PC-9 (cell line): ENCODE data around the gene PADI1. TPM values are rescaled to one million over a fixed set of nuclear protein-coding genes. Genes with fewer than 3 reads are reported as not detected.
A peak's percentile ranks its signal among the peaks of the same experiment; 100 is the strongest.

Experiments used
- BruUV-seq: library from RNA; stranded (reverse); fragments of 400-500 nt; replicated peaks from 2 replicates; lab custom pipeline; 2021; lab: Mats Ljungman, UMichigan
- CTCF ChIA-PET: fragments of 300-600 bp; sonication (Branson Sonifier 250); formaldehyde crosslinking; loops from one replicate; lab custom pipeline; 2022; ENCODE audit warnings: antibody characterized with exemption; lab: Charles Lee
- POLR2A ChIA-PET: fragments of 300-600 bp; sonication (Branson Sonifier 250); formaldehyde crosslinking; loops from one replicate; lab custom pipeline; 2022; ENCODE audit warnings: antibody characterized with exemption; ENCODE audit not compliant: unreplicated experiment; lab: Charles Lee
- DNase-seq, 2 experiments: peaks; one replicate each; pipeline versions ENCODE4 v3.0.0 to v3.0.0-alpha.2; 2015 to 2022; ENCODE audit warnings: mixed read lengths in 1 of 2
- H2AFZ ChIP-seq: fragments of 200-600 bp; sonication (generic); 2 replicates; pipeline ENCODE4 v1.8.1; 2017; ENCODE audit warnings: antibody characterized with exemption
- H3F3A ChIP-seq: fragments of 200-600 bp; sonication (generic); 2 replicates; pipeline ENCODE4 v1.8.1; 2017; ENCODE audit warnings: antibody characterized with exemption, mild to moderate bottlenecking, low read depth; ENCODE audit not compliant: insufficient read depth
- H3K27ac ChIP-seq: fragments of 200-600 bp; sonication (generic); 2 replicates; pipeline ENCODE4 v1.6.1; 2016; ENCODE audit warnings: mixed run types
- H3K27me3 ChIP-seq: fragments of 200-600 bp; sonication (generic); 2 replicates; pipeline ENCODE4 v1.6.1; 2016; ENCODE audit warnings: low read depth, mixed run types; ENCODE audit not compliant: insufficient read depth
- H3K36me3 ChIP-seq: fragments of 200-600 bp; sonication (generic); 2 replicates; pipeline ENCODE4 v1.6.1; 2016; ENCODE audit warnings: low read depth, mixed run types
- H3K4me1 ChIP-seq: fragments of 200-600 bp; sonication (generic); replicated peaks from 2 replicates; pipeline ENCODE4 v1.6.1; 2016; ENCODE audit warnings: mixed run types; ENCODE audit not compliant: insufficient read depth
- H3K4me2 ChIP-seq: fragments of 200-600 bp; sonication (generic); 2 replicates; pipeline ENCODE4 v1.6.1; 2017; ENCODE audit warnings: mixed run types
- H3K4me3 ChIP-seq: fragments of 200-600 bp; sonication (generic); 2 replicates; pipeline ENCODE4 v1.6.1; 2016; ENCODE audit warnings: mixed run types
- H3K79me2 ChIP-seq: fragments of 200-600 bp; sonication (generic); 2 replicates; pipeline ENCODE4 v1.6.1; 2017; ENCODE audit warnings: low read depth, mixed run types
- H3K9me2 ChIP-seq: fragments of 200-600 bp; sonication (generic); 2 replicates; pipeline ENCODE4 v1.8.1; 2017; ENCODE audit warnings: mild to moderate bottlenecking; ENCODE audit not compliant: insufficient read depth
- H3K9me3 ChIP-seq: fragments of 200-600 bp; sonication (generic); 2 replicates; pipeline ENCODE4 v1.8.1; 2016; ENCODE audit warnings: low read depth; ENCODE audit not compliant: insufficient read depth
- H4K20me1 ChIP-seq: fragments of 200-600 bp; sonication (generic); 2 replicates; pipeline ENCODE4 v1.8.1; 2017; ENCODE audit not compliant: insufficient read depth
- CTCF ChIP-seq: fragments of 200-600 bp; sonication (generic); conservative IDR thresholded peaks from 2 replicates; pipeline ENCODE4 v1.6.1; 2017; ENCODE audit warnings: mixed run types, antibody characterized with exemption, mild to moderate bottlenecking, moderate library complexity
- EZH2 ChIP-seq: fragments of 200-600 bp; sonication (generic); IDR thresholded peaks from 2 replicates; pipeline ENCODE4 v1.8.0; 2017; ENCODE audit warnings: antibody characterized with exemption, low read depth
- intact Hi-C: fragments of 100-400 bp; cut with micrococcal nuclease; formaldehyde crosslinking; loops from one replicate; pipeline ENCODE4 v1.10.0; 2022; ENCODE audit not compliant: unreplicated experiment
- total RNA-seq: library from RNA; stranded (reverse); gene quantifications from 2 replicates; pipeline ENCODE4 v1.2.3, GENCODE V29; 2021

Gene PADI1
- total RNA-seq, 1 experiment from 2014 or later: 28.3 TPM

GRCh38 chr1:17233675-17234320, 28.9 kb downstream of the PADI1 start:
- Histone ChIP-seq H2AFZ (no peak overlapping the region), H3K27me3 (no peaks in the 10 kb centered on the region), H3K9me2 (no peaks in the 10 kb centered on the region), H3K4me3 (peak overlapping the region; percentile 27; the same call in 1 of the 2 replicates), H4K20me1 (no peaks in the 10 kb centered on the region), H3K9me3 (no peaks in the 10 kb centered on the region), H3K27ac (peak overlapping the region; percentile 100), H3K79me2 (peaks cover 7% of the 10 kb centered on the region; the same call in 1 of the 2 replicates), H3K4me1 (peaks cover 84% of the 10 kb centered on the region), H3F3A (peaks cover 58% of the 10 kb centered on the region), H3K4me2 (peak overlapping the region; percentile 80), H3K36me3 (no peaks in the 10 kb centered on the region)
- POLR2A ChIA-PET: interaction anchor here (0.6 to 2.4 kb wide), 7 partner anchors 19 to 339 kb away, joined by 4 to 17 read pairs (median 12); no protein-coding TSS in a partner anchor
- CTCF ChIA-PET: interaction anchor here (0.7 to 1.1 kb wide), 2 partner anchors 17 to 108 kb away, joined by 3 to 5 read pairs; no protein-coding TSS in a partner anchor
- TSS peak; percentile 72 for BruUV-seq
- intact Hi-C loops: loop anchor here (1.0 to 10.0 kb wide), 4 partner anchors 18 to 279 kb away; no protein-coding TSS in a partner anchor
- peak; percentile 95 to 97 for DNase-seq
- TF ChIP-seq CTCF (no peak), EZH2 (no peak)

- Histone ChIP-seq H3F3A (peaks cover 52% of the 10 kb centered on the region), H3K9me2 (no peaks in the 10 kb centered on the region), H3K4me3 (no peak overlapping the region), H4K20me1 (no peaks in the 10 kb centered on the region), H3K36me3 (no peaks in the 10 kb centered on the region), H3K79me2 (peaks cover 7% of the 10 kb centered on the region; the same call in 1 of the 2 replicates), H3K27me3 (no peaks in the 10 kb centered on the region), H3K4me2 (peak overlapping the region; percentile 66), H3K4me1 (peaks cover 78% of the 10 kb centered on the region), H2AFZ (no peak overlapping the region), H3K27ac (peak overlapping the region; percentile 100), H3K9me3 (no peaks in the 10 kb centered on the region)
- no TSS peak for BruUV-seq
- intact Hi-C loops: loop anchor here (10.0 kb wide), 1 partner anchor 280 kb away; no protein-coding TSS in a partner anchor
- CTCF ChIA-PET: interaction anchor here (0.7 to 1.1 kb wide), 2 partner anchors 16 to 108 kb away, joined by 3 to 5 read pairs; no protein-coding TSS in a partner anchor
- DNase-seq: no peak
- no peak for TF ChIP-seq EZH2
- TF ChIP-seq CTCF: no peak
- POLR2A ChIA-PET: interaction anchor here (0.6 to 2.4 kb wide), 2 partner anchors 19 to 44 kb away, joined by 4 to 17 read pairs; no protein-coding TSS in a partner anchor
Observed at GRCh38 chr1:17234405-17234804, 29.5 kb downstream of the PADI1 start.

- intact Hi-C loops: loop anchor here (10.0 kb wide), 1 partner anchor 281 kb away; no protein-coding TSS in a partner anchor
- H3K4me2 ChIP-seq: no peak overlapping the region
- no peaks in the 10 kb centered on the region for H4K20me1 ChIP-seq
- no TSS peak for BruUV-seq
- ChIA-PET POLR2A (no interaction called here), CTCF (interaction anchor here (1.1 kb wide), 1 partner anchor 15 kb away, joined by 5 read pairs; no protein-coding TSS in a partner anchor)
- H3K27me3 ChIP-seq: no peaks in the 10 kb centered on the region
- H3F3A ChIP-seq: peaks cover 43% of the 10 kb centered on the region
- TF ChIP-seq EZH2 (no peak), CTCF (no peak)
- H3K36me3 ChIP-seq: no peaks in the 10 kb centered on the region
- H2AFZ ChIP-seq: no peak overlapping the region
- H3K9me3 ChIP-seq: no peaks in the 10 kb centered on the region
- H3K9me2 ChIP-seq: no peaks in the 10 kb centered on the region
- peaks cover 7% of the 10 kb centered on the region; the same call in 1 of the 2 replicates for H3K79me2 ChIP-seq
- H3K27ac ChIP-seq: peak overlapping the region; percentile 53
- H3K4me3 ChIP-seq: no peak overlapping the region
- DNase-seq: no peak
- peaks cover 69% of the 10 kb centered on the region for H3K4me1 ChIP-seq
Observed at GRCh38 chr1:17235135-17235885, 30.4 kb downstream of the PADI1 start.
